Measurements from ENCODE around the gene AKAP7. TPM values are rescaled to one million over a fixed set of nuclear protein-coding genes. Genes with fewer than 3 reads are reported as not detected.

AKAP7 gene
- polyA plus RNA-seq, 1 of the 3 experiments (the other 2 are of a cell fraction): 0.58 TPM

- WGBS (ENCODE audit: low lambda C conversion rate): 35% methylated on average over 2 of the region's 2 CpGs
- Histone ChIP-seq H3K36me3 (replicated peaks in 1 of 2; ENCODE audit: control insufficient read depth in 1 of 2, insufficient read depth in 2 of 2, low read length in 1 of 2) (no peaks in the 10 kb centered on the region), H3K27me3 (ENCODE audit: insufficient read depth) (no peaks in the 10 kb centered on the region), H3K27ac (ENCODE audit: low read depth in 2 of 2, low read length in 1 of 2) (no peak overlapping the region), H3K9me3 (no peaks in the 10 kb centered on the region), H3F3A (replicated peaks; ENCODE audit: insufficient read depth) (no peaks in the 10 kb centered on the region), H3K9me2 (no peaks in the 10 kb centered on the region), H4K20me1 (ENCODE audit: insufficient read depth) (no peaks in the 10 kb centered on the region), H3K4me1 (ENCODE audit: control insufficient read depth in 1 of 2, insufficient read depth in 2 of 2, low read depth in 1 of 2, low read length in 1 of 2) (no peaks in the 10 kb centered on the region; a peak in 1 of 4 replicates), H2AFZ (ENCODE audit: low read depth) (no peak overlapping the region), H3K4me3 (ENCODE audit: low read depth in 2 of 2, low read length in 1 of 2) (no peak overlapping the region), H3K4me2 (no peak overlapping the region), H3K9ac (no peak overlapping the region), H3K79me2 (ENCODE audit: insufficient read depth) (no peaks in the 10 kb centered on the region)
- POLR2A ChIA-PET: no interaction called here
- DNase-seq: no peak
- CTCF ChIA-PET: no interaction called here
- TF ChIP-seq RAD21 (IDR thresholded peaks at IDR 0.05; ENCODE audit: low read length) (no peak), ZBTB33 (IDR thresholded peaks at IDR 0.05; ENCODE audit: borderline replicate concordance, low read depth) (no peak), ELF1 (IDR thresholded peaks at IDR 0.05) (no peak), RCOR1 (IDR thresholded peaks at IDR 0.05; ENCODE audit: low read length) (no peak), GATA2 (CRISPR knock-in tag; IDR thresholded peaks at IDR 0.05) (no peak), YY1 (IDR thresholded peaks at IDR 0.05; ENCODE audit: low read depth) (no peak), EZH2phosphoT487 (IDR thresholded peaks at IDR 0.05; ENCODE audit: borderline replicate concordance, low read depth) (no peak), NRF1 (IDR thresholded peaks at IDR 0.05; ENCODE audit: low read depth, low read length) (no peak), POLR2AphosphoS5 (IDR thresholded peaks at IDR 0.05; ENCODE audit: low read depth, low read length) (no peak), MXI1 (IDR thresholded peaks at IDR 0.05; ENCODE audit: low read depth, low read length) (no peak), NFIC (IDR thresholded peaks at IDR 0.05; ENCODE audit: borderline replicate concordance) (no peak), RXRA (IDR thresholded peaks at IDR 0.05; ENCODE audit: borderline replicate concordance, low read depth) (no peak), FOSL2 (IDR thresholded peaks at IDR 0.05; ENCODE audit: borderline replicate concordance, low read depth) (no peak), FOXJ3 (CRISPR knock-in tag; IDR thresholded peaks at IDR 0.05) (no peak)
- TF ChIP-seq, protein P1, sequence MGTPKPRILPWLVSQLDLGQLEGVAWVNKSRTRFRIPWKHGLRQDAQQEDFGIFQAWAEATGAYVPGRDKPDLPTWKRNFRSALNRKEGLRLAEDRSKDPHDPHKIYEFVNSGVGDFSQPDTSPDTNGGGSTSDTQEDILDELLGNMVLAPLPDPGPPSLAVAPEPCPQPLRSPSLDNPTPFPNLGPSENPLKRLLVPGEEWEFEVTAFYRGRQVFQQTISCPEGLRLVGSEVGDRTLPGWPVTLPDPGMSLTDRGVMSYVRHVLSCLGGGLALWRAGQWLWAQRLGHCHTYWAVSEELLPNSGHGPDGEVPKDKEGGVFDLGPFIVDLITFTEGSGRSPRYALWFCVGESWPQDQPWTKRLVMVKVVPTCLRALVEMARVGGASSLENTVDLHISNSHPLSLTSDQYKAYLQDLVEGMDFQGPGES (IDR thresholded peaks at IDR 0.05; ENCODE audit: low read depth, low read length): no peak
- TF ChIP-seq, protein P2, sequence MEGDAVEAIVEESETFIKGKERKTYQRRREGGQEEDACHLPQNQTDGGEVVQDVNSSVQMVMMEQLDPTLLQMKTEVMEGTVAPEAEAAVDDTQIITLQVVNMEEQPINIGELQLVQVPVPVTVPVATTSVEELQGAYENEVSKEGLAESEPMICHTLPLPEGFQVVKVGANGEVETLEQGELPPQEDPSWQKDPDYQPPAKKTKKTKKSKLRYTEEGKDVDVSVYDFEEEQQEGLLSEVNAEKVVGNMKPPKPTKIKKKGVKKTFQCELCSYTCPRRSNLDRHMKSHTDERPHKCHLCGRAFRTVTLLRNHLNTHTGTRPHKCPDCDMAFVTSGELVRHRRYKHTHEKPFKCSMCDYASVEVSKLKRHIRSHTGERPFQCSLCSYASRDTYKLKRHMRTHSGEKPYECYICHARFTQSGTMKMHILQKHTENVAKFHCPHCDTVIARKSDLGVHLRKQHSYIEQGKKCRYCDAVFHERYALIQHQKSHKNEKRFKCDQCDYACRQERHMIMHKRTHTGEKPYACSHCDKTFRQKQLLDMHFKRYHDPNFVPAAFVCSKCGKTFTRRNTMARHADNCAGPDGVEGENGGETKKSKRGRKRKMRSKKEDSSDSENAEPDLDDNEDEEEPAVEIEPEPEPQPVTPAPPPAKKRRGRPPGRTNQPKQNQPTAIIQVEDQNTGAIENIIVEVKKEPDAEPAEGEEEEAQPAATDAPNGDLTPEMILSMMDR (IDR thresholded peaks at IDR 0.05): no peak
- TF ChIP-seq, protein P3, sequence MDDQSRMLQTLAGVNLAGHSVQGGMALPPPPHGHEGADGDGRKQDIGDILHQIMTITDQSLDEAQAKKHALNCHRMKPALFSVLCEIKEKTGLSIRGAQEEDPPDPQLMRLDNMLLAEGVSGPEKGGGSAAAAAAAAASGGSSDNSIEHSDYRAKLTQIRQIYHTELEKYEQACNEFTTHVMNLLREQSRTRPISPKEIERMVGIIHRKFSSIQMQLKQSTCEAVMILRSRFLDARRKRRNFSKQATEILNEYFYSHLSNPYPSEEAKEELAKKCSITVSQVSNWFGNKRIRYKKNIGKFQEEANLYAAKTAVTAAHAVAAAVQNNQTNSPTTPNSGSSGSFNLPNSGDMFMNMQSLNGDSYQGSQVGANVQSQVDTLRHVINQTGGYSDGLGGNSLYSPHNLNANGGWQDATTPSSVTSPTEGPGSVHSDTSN (IDR thresholded peaks at IDR 0.05): no peak
- TF ChIP-seq, protein P4, sequence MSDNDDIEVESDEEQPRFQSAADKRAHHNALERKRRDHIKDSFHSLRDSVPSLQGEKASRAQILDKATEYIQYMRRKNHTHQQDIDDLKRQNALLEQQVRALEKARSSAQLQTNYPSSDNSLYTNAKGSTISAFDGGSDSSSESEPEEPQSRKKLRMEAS (IDR thresholded peaks at IDR 0.05; ENCODE audit: low read depth): no peak
- TF ChIP-seq, protein P5, sequence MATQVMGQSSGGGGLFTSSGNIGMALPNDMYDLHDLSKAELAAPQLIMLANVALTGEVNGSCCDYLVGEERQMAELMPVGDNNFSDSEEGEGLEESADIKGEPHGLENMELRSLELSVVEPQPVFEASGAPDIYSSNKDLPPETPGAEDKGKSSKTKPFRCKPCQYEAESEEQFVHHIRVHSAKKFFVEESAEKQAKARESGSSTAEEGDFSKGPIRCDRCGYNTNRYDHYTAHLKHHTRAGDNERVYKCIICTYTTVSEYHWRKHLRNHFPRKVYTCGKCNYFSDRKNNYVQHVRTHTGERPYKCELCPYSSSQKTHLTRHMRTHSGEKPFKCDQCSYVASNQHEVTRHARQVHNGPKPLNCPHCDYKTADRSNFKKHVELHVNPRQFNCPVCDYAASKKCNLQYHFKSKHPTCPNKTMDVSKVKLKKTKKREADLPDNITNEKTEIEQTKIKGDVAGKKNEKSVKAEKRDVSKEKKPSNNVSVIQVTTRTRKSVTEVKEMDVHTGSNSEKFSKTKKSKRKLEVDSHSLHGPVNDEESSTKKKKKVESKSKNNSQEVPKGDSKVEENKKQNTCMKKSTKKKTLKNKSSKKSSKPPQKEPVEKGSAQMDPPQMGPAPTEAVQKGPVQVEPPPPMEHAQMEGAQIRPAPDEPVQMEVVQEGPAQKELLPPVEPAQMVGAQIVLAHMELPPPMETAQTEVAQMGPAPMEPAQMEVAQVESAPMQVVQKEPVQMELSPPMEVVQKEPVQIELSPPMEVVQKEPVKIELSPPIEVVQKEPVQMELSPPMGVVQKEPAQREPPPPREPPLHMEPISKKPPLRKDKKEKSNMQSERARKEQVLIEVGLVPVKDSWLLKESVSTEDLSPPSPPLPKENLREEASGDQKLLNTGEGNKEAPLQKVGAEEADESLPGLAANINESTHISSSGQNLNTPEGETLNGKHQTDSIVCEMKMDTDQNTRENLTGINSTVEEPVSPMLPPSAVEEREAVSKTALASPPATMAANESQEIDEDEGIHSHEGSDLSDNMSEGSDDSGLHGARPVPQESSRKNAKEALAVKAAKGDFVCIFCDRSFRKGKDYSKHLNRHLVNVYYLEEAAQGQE (IDR thresholded peaks at IDR 0.05; ENCODE audit: low read depth, low read length): no peak
- TF ChIP-seq, protein P6, sequence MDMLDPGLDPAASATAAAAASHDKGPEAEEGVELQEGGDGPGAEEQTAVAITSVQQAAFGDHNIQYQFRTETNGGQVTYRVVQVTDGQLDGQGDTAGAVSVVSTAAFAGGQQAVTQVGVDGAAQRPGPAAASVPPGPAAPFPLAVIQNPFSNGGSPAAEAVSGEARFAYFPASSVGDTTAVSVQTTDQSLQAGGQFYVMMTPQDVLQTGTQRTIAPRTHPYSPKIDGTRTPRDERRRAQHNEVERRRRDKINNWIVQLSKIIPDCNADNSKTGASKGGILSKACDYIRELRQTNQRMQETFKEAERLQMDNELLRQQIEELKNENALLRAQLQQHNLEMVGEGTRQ (IDR thresholded peaks at IDR 0.05; ENCODE audit: borderline replicate concordance, low read depth, low read length): no peak
Measured at GRCh38 chr6:131164506-131164905, 29.2 kb downstream of the AKAP7 start.
